ENCODE measurements around the gene CARD19. TPM values are rescaled to one million over a fixed set of nuclear protein-coding genes. Genes with fewer than 3 reads are reported as not detected.

CARD19 gene
- total and polyA plus RNA-seq, 2 of the 8 experiments (the other 6 are each of a cell fraction or from before 2014, with no cell fraction given) = 21.2 to 112 TPM

- peak overlapping the region; percentile 26 for H2BK120ac ChIP-seq (replicated peaks; ENCODE audit: low read depth, low read length)
- ChIA-PET CTCF (ENCODE audit: partially characterized antibody) (interaction anchor here (0.6 to 6.0 kb wide), 11 partner anchors 12 to 317 kb away, joined by 3 to 44 read pairs (median 4); no protein-coding TSS in a partner anchor), POLR2A (ENCODE audit: partially characterized antibody) (interaction anchor here (0.8 kb wide), 1 partner anchor 78 kb away, joined by 3 read pairs; no protein-coding TSS in a partner anchor)
- H3K14ac ChIP-seq (ENCODE audit: insufficient read length) = no peak overlapping the region
- H3K56ac ChIP-seq (replicated peaks; ENCODE audit: insufficient read length, low read depth, low read length) = no peak overlapping the region
- no peaks in the 10 kb centered on the region for H4K20me1 ChIP-seq (replicated peaks in 1 of 2; ENCODE audit: control insufficient read depth in 1 of 2, insufficient read depth in 2 of 2, low read length in 2 of 2)
- no peak overlapping the region for H3K4ac ChIP-seq (replicated peaks; ENCODE audit: insufficient read length, low read depth, low read length)
- no peak overlapping the region for H3K4me2 ChIP-seq (ENCODE audit: insufficient read depth in 1 of 2, low read depth in 2 of 2, low read length in 2 of 2)
- H4K91ac ChIP-seq (replicated peaks; ENCODE audit: insufficient read length, low read length) = no peak overlapping the region
- WGBS, 2 experiments (ENCODE audit: extremely low coverage in 1 of 2, insufficient coverage in 1 of 2, insufficient read length in 1 of 2, insufficient replicate concordance in 2 of 2, low coverage in 1 of 2, low lambda C conversion rate in 2 of 2, missing lambda C conversion rate in 1 of 2) = 83% methylated on average over 5 of the region's 5 CpGs; no CpG with 5 or more reads in 1 of the 2 experiments
- no peak for DNase-seq (ENCODE audit: low read depth in 1 of 2, low spot score in 2 of 2)
- peak overlapping the region; percentile 19; the same call in 1 of the 2 replicates for H2AK5ac ChIP-seq (ENCODE audit: low read depth, low read length)
- no peak overlapping the region for H2BK15ac ChIP-seq (ENCODE audit: low read length)
- no peak overlapping the region; the same call in 1 of the 2 replicates for H2BK12ac ChIP-seq (ENCODE audit: low read depth, low read length)
- H3K4me3 ChIP-seq (ENCODE audit: extremely low read depth in 1 of 4, insufficient read depth in 2 of 4, low read depth in 3 of 4, low read length in 4 of 4) = no peak overlapping the region
- no peak overlapping the region for H4K5ac ChIP-seq (ENCODE audit: insufficient read length, low read depth, low read length)
- no peaks in the 10 kb centered on the region; a peak in 1 of 8 replicates for H3K36me3 ChIP-seq (ENCODE audit: control insufficient read depth in 2 of 4, insufficient read depth in 4 of 4, low read length in 3 of 4)
- H3K79me2 ChIP-seq (ENCODE audit: control insufficient read depth in 1 of 2, insufficient read depth in 2 of 2, low read length in 2 of 2) = no peaks in the 10 kb centered on the region
- H3K23me2 ChIP-seq (ENCODE audit: low read depth, low read length) = peaks cover 2% of the 10 kb centered on the region; the same call in 1 of the 2 replicates
- H3K27ac ChIP-seq (ENCODE audit: low read depth, low read length) = no peak overlapping the region
- H2AFZ ChIP-seq (ENCODE audit: low read length) = no peak overlapping the region
- no peak overlapping the region for H3K23ac ChIP-seq (ENCODE audit: insufficient read length)
- H3K79me1 ChIP-seq (ENCODE audit: low read depth, low read length) = no peaks in the 10 kb centered on the region
- FAIRE-seq = no peak
- no peaks in the 10 kb centered on the region for H3K9me3 ChIP-seq (ENCODE audit: insufficient read depth in 2 of 2, low read depth in 1 of 2, low read length in 1 of 2)
- no peak overlapping the region for H2BK5ac ChIP-seq (ENCODE audit: low read depth, low read length)
- peaks cover 0 to 10% (median 4%) of the 10 kb centered on the region in 4 experiments; a peak in 3 of 7 replicates for H3K27me3 ChIP-seq (replicated peaks in 1 of 4; ENCODE audit: control insufficient read depth in 3 of 4, extremely low read depth in 1 of 4, insufficient read depth in 3 of 4, low read length in 3 of 4)
- no peak overlapping the region for H4K8ac ChIP-seq (ENCODE audit: extremely low read depth, insufficient read depth, low read length)
- peaks cover 7 to 21% (median 16%) of the 10 kb centered on the region in 4 experiments for H3K4me1 ChIP-seq (replicated peaks in 1 of 4; ENCODE audit: control insufficient read depth in 3 of 4, insufficient read depth in 4 of 4, low read length in 3 of 4)
- H3K18ac ChIP-seq (ENCODE audit: extremely low read depth, low read length) = no peak overlapping the region
- no peak overlapping the region for H3K9ac ChIP-seq (replicated peaks in 1 of 4; ENCODE audit: extremely low read depth in 1 of 4, low read depth in 3 of 4, low read length in 3 of 4)
- no peak overlapping the region for H2BK20ac ChIP-seq (ENCODE audit: low read length)
- TF ChIP-seq CHD1 (IDR thresholded peaks at IDR 0.05; ENCODE audit: low read depth, low read length) = no peak
- TF ChIP-seq CBX5 (IDR thresholded peaks at IDR 0.05; ENCODE audit: low read depth, low read length) = no peak
- TF ChIP-seq YY1 (IDR thresholded peaks at IDR 0.05; ENCODE audit: low read depth, low read length) = no peak
- no peak for TF ChIP-seq ATF3 (IDR thresholded peaks at IDR 0.05; ENCODE audit: insufficient read depth, low read depth, low read length)
- no peak for TF ChIP-seq JUN (IDR thresholded peaks at IDR 0.05; ENCODE audit: low read depth, low read length)
- no peak for TF ChIP-seq RBBP5 (IDR thresholded peaks at IDR 0.05; ENCODE audit: borderline replicate concordance, low read depth, low read length)
Measured at GRCh38 chr9:93053781-93054331, 42.2 kb upstream of the CARD19 start.

Data from H1 (cell line).